Tibial nerve (tissue), 3 donors: ENCODE data around the gene TMOD4.

Experiments used
- CTCF ChIP-seq, 5 experiments: fragments of 200-600 bp in 3 of 5; fragments of 450-650 bp in 2 of 5; sonication (generic) in 3 of 5; IDR thresholded peaks; one replicate each; pipeline ENCODE4 v1.5.1; 2016 to 2019; ENCODE audit warnings: antibody characterized with exemption in 5 of 5, mild to moderate bottlenecking in 3 of 5, moderate library complexity in 2 of 5
- POLR2A ChIP-seq, 2 donors: fragments of 450-650 bp; IDR thresholded peaks; one replicate each; pipeline ENCODE4 v1.6.1; 2017; ENCODE audit warnings: antibody characterized with exemption in 2 of 2, mild to moderate bottlenecking in 2 of 2, moderate library complexity in 2 of 2

GRCh38 chr1:151184211-151184610, 8.4 kb upstream of the TMOD4 start:
- no peak for TF ChIP-seq POLR2A (IDR thresholded peaks at IDR 0.05)
- no peak for TF ChIP-seq CTCF (IDR thresholded peaks at IDR 0.05)
